Activated T-cell treated with anti-CD3 and anti-CD28 coated beads for 48 hours (primary cell): ENCODE measurements around the gene ATP6V1F.
A peak's percentile ranks its signal among the peaks of the same experiment; 100 is the strongest.

Source experiments
- DNase-seq: peaks from one replicate; pipeline ENCODE4 v3.0.0-alpha.2; 2020; ENCODE audit warnings: low read depth

Gene ATP6V1F

GRCh38 chr7:128835790-128836641 lies 26.6 kb upstream of the ATP6V1F start:
- no peak for DNase-seq

- DNase-seq, result no peak
Observed at GRCh38 chr7:128836729-128837348, 25.8 kb upstream of the ATP6V1F start.

- DNase-seq, result no peak
Observed at GRCh38 chr7:128837521-128837921, 25.1 kb upstream of the ATP6V1F start.

- DNase-seq, result no peak
Observed at GRCh38 chr7:128838109-128838779, 24.4 kb upstream of the ATP6V1F start.

- DNase-seq, result no peak
Observed at GRCh38 chr7:128838981-128839731, 23.5 kb upstream of the ATP6V1F start.

GRCh38 chr7:128839751-128840177 lies 22.9 kb upstream of the ATP6V1F start:
- no peak for DNase-seq

- DNase-seq, result no peak
Observed at GRCh38 chr7:128840326-128841170, 22.1 kb upstream of the ATP6V1F start.

GRCh38 chr7:128841171-128841690 lies 21.4 kb upstream of the ATP6V1F start:
- DNase-seq, result no peak

GRCh38 chr7:128841921-128842673 lies 20.6 kb upstream of the ATP6V1F start:
- DNase-seq, result peak; percentile 63

GRCh38 chr7:128842674-128843641 lies 19.7 kb upstream of the ATP6V1F start:
- DNase-seq, result no peak

- DNase-seq, result no peak
Observed at GRCh38 chr7:128843938-128844621, 18.6 kb upstream of the ATP6V1F start.

GRCh38 chr7:128844777-128845311 lies 17.8 kb upstream of the ATP6V1F start:
- no peak for DNase-seq

GRCh38 chr7:128845475-128845874 lies 17.2 kb upstream of the ATP6V1F start:
- DNase-seq, result no peak

GRCh38 chr7:128845987-128846386 lies 16.7 kb upstream of the ATP6V1F start:
- no peak for DNase-seq

GRCh38 chr7:128846781-128847444 lies 15.7 kb upstream of the ATP6V1F start:
- DNase-seq, result no peak

- no peak for DNase-seq
Observed at GRCh38 chr7:128847721-128848211, 14.9 kb upstream of the ATP6V1F start.
